WTC11 (cell line): Measurements from ENCODE around the gene CCDC178. TPM values are rescaled to one million over a fixed set of nuclear protein-coding genes. Genes with fewer than 3 reads are reported as not detected.
"Not testable (repeated sequence)": the region's sequence is repeated elsewhere in the genome, so short reads cannot be mapped to it uniquely, and the experiment has no call there.

Experiments used
- ATAC-seq: fragments of 200-7000 bp; cut with Tn5 transposase; 2 replicates; pipeline ENCODE4 v1.10.0; 2021; ENCODE audit warnings: mild to moderate bottlenecking, moderate library complexity
- CTCF ChIA-PET: fragments of 300-600 bp; sonication (Branson Sonifier 250); formaldehyde crosslinking; loops from one replicate; lab custom pipeline; 2021; ENCODE audit warnings: antibody characterized with exemption; lab: Charles Lee
- POLR2A ChIA-PET: fragments of 350-600 bp; sonication (Branson Sonifier 250); formaldehyde crosslinking; loops from one replicate; lab custom pipeline; 2021; ENCODE audit warnings: antibody characterized with exemption; lab: Charles Lee
- DNase-seq: peaks from one replicate; pipeline ENCODE4 v3.0.0; 2021; ENCODE audit warnings: low spot score
- H3K27ac Mint-ChIP-seq: 2 replicates; pipeline ENCODE4 v1.8.0; 2021; ENCODE audit warnings: mixed read lengths
- H3K27me3 Mint-ChIP-seq: 2 replicates; pipeline ENCODE4 v1.8.0; 2021; ENCODE audit warnings: low read depth, mild to moderate bottlenecking, moderate library complexity, mixed read lengths
- H3K36me3 Mint-ChIP-seq: 2 replicates; pipeline ENCODE4 v1.8.0; 2021; ENCODE audit warnings: mixed read lengths
- H3K4me1 Mint-ChIP-seq: 2 replicates; pipeline ENCODE4 v1.8.0; 2022; ENCODE audit warnings: mixed read lengths
- H3K4me3 Mint-ChIP-seq: 2 replicates; pipeline ENCODE4 v1.8.0; 2021; ENCODE audit warnings: mild to moderate bottlenecking, moderate library complexity, mixed read lengths
- H3K9me3 Mint-ChIP-seq: 2 replicates; pipeline ENCODE4 v1.8.0; 2021; ENCODE audit warnings: mixed read lengths
- AFF4 ChIP-seq: sonication (generic); formaldehyde crosslinking; IDR thresholded peaks from 2 replicates; pipeline ENCODE4 v1.8.1; 2023; ENCODE audit warnings: mild to moderate bottlenecking, missing genetic modification reagents, borderline replicate concordance
- CBFB ChIP-seq: sonication (generic); formaldehyde crosslinking; IDR thresholded peaks from 2 replicates; pipeline ENCODE4 v1.8.1; 2022; ENCODE audit warnings: mild to moderate bottlenecking, low read depth, missing genetic modification reagents
- CREB1 ChIP-seq: sonication (generic); formaldehyde crosslinking; IDR thresholded peaks from 2 replicates; pipeline ENCODE4 v1.8.0; 2023; ENCODE audit warnings: mild to moderate bottlenecking, missing genetic modification reagents
- ESRRA ChIP-seq: sonication (generic); formaldehyde crosslinking; IDR thresholded peaks from 2 replicates; pipeline ENCODE4 v1.8.1; 2022; ENCODE audit warnings: mild to moderate bottlenecking, missing genetic modification reagents, borderline replicate concordance
- FOXJ3 ChIP-seq: sonication (generic); formaldehyde crosslinking; IDR thresholded peaks from 2 replicates; pipeline ENCODE4 v1.9.0; 2021; ENCODE audit warnings: missing genetic modification reagents, mild to moderate bottlenecking, borderline replicate concordance
- FOXP1 ChIP-seq: sonication (generic); formaldehyde crosslinking; IDR thresholded peaks from 2 replicates; pipeline ENCODE4 v1.8.0; 2022; ENCODE audit warnings: missing genetic modification reagents, mild to moderate bottlenecking, moderate library complexity, borderline replicate concordance
- GABPB1 ChIP-seq: sonication (generic); formaldehyde crosslinking; IDR thresholded peaks from 2 replicates; pipeline ENCODE4 v1.8.1; 2023; ENCODE audit warnings: mild to moderate bottlenecking, missing genetic modification reagents
- MLX ChIP-seq: sonication (generic); formaldehyde crosslinking; IDR thresholded peaks from 2 replicates; pipeline ENCODE4 v1.8.1; 2023; ENCODE audit warnings: mild to moderate bottlenecking, missing genetic modification reagents, moderate library complexity
- NR2C2 ChIP-seq: sonication (generic); formaldehyde crosslinking; IDR thresholded peaks from 2 replicates; pipeline ENCODE4 v1.8.0; 2022; ENCODE audit warnings: mild to moderate bottlenecking, missing genetic modification reagents
- TEAD1 ChIP-seq: sonication (generic); formaldehyde crosslinking; IDR thresholded peaks from 2 replicates; pipeline ENCODE4 v1.8.0; 2022; ENCODE audit warnings: mild to moderate bottlenecking, missing genetic modification reagents
- ZMAT4 ChIP-seq: fragments of 250-450 bp; sonication (Bioruptor Pico); IDR thresholded peaks from 2 replicates; pipeline ENCODE4 v1.9.0; 2021; ENCODE audit warnings: mild to moderate bottlenecking
- ZNF416 ChIP-seq: fragments of 250-450 bp; sonication (Bioruptor Pico); IDR thresholded peaks from 2 replicates; pipeline ENCODE4 v1.9.0; 2021; ENCODE audit warnings: mild to moderate bottlenecking, inconsistent platforms
- ZNF532 ChIP-seq: fragments of 250-450 bp; sonication (Bioruptor Pico); IDR thresholded peaks from 2 replicates; pipeline ENCODE4 v1.9.0; 2021; ENCODE audit warnings: mild to moderate bottlenecking, borderline replicate concordance
- total RNA-seq: library from RNA; stranded (reverse); gene quantifications from 3 replicates; pipeline ENCODE4 v1.2.3, GENCODE V29; 2021
- TF ChIP-seq, protein P1 (sequence below): sonication (generic); formaldehyde crosslinking; IDR thresholded peaks from 2 replicates; pipeline ENCODE4 v1.8.1; 2023; ENCODE audit warnings: mild to moderate bottlenecking, missing genetic modification reagents, moderate library complexity
- TF ChIP-seq, protein P2 (sequence below): fragments of 250-450 bp; sonication (Bioruptor Pico); IDR thresholded peaks from 2 replicates; pipeline ENCODE4 v2.1.2; 2022; ENCODE audit warnings: mild to moderate bottlenecking, moderate library complexity
- TF ChIP-seq, protein P3 (sequence below): fragments of 250-450 bp; sonication (Bioruptor Pico); IDR thresholded peaks from 2 replicates; pipeline ENCODE4 v1.9.0; 2021; ENCODE audit warnings: mild to moderate bottlenecking

The CCDC178 gene
- total RNA-seq, 1 experiment from 2014 or later: 0.20 TPM

DNA sequence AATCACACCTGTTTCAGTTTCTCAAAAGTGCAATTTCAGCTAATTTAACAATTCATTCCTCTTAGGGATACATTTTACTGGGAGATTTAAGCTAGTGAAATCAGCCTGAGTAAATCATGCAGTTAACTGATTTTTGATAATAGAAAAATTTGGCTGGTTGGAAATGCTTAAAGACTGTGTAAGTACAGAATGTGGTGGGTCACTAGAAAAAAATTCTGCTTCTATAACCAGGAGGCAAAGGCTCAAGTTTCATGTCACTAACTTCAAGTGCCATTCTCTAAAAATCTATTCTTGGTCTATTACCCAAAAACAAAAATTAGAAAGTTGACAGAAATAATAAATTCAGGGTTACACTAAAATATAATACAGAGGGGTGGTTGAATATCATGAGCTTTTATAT is 271.3 kb downstream of the CCDC178 start (continued):
- no peak for TF ChIP-seq FOXJ3 (CRISPR knock-in tag)
- TF ChIP-seq, all 79 proteins: peak for 0

DNA sequence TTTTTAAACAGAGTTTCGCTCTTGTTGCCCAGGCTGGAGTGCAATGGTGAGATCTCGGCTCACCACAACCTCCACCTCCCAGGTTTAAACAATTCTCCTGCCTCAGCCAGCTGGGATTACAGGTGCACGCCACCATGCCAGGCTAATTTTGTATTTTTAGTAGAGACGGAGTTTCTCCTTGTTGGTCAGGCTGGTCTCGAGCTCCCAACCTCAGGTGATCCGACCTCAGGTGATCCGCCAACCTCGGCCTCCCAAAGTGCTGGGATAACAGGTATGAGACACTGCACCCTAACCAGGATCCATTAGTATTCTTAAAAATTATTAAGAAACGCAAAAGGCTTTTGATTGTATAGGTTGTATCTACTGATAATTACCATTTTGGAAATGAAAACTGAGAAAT is 276.4 kb downstream of the CCDC178 start:
- H3K4me1 Mint-ChIP-seq, ATAC-seq, H3K27ac Mint-ChIP-seq, CTCF ChIA-PET, H3K9me3 Mint-ChIP-seq, DNase-seq, H3K4me3 Mint-ChIP-seq, H3K27me3 Mint-ChIP-seq, H3K36me3 Mint-ChIP-seq: not testable (repeated sequence)
- POLR2A ChIA-PET: interaction anchor here (0.6 kb wide), 1 partner anchor 38 kb away, joined by 4 read pairs; no protein-coding TSS in a partner anchor

DNA sequence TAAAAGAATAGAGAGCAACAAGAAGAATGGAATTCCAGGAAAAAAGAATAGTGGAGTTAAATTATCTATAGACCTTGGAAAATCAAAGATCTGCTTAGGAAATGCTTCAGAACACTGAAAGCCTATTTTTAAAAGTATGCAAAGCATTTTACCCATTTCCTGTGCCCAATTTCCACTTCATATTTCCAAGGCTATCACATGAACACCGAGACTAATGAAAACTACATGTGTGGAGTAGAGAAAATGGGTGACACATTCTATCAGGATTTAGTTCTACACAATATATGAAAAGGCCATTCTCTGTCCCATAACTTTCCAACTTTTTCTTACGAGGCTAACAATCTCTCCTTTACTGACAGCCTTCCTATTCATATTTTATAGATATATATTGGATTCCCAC is 279.4 kb downstream of the CCDC178 start:
- Mint-ChIP-seq H3K27ac (no peak overlapping the region), H3K36me3 (no peaks in the 10 kb centered on the region)
- no peak for ATAC-seq

More for the DNA sequence above, 279.4 kb downstream of the CCDC178 start:
- TF ChIP-seq, protein P1, sequence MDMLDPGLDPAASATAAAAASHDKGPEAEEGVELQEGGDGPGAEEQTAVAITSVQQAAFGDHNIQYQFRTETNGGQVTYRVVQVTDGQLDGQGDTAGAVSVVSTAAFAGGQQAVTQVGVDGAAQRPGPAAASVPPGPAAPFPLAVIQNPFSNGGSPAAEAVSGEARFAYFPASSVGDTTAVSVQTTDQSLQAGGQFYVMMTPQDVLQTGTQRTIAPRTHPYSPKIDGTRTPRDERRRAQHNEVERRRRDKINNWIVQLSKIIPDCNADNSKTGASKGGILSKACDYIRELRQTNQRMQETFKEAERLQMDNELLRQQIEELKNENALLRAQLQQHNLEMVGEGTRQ (CRISPR knock-in tag): no peak
- TF ChIP-seq TEAD1 (CRISPR knock-in tag): no peak
- TF ChIP-seq ZMAT4 (CRISPR knock-in tag): no peak
- TF ChIP-seq ESRRA (CRISPR knock-in tag): no peak
- TF ChIP-seq, protein P2, sequence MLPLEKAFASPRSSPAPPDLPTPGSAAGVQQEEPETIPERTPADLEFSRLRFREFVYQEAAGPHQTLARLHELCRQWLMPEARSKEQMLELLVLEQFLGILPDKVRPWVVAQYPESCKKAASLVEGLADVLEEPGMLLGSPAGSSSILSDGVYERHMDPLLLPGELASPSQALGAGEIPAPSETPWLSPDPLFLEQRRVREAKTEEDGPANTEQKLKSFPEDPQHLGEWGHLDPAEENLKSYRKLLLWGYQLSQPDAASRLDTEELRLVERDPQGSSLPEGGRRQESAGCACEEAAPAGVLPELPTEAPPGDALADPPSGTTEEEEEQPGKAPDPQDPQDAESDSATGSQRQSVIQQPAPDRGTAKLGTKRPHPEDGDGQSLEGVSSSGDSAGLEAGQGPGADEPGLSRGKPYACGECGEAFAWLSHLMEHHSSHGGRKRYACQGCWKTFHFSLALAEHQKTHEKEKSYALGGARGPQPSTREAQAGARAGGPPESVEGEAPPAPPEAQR (CRISPR knock-in tag): no peak
- no peak for TF ChIP-seq ZNF416 (CRISPR knock-in tag)
- no peak for TF ChIP-seq FOXP1 (CRISPR knock-in tag)
- TF ChIP-seq GABPB1 (CRISPR knock-in tag): no peak
- no peak for TF ChIP-seq NR2C2 (CRISPR knock-in tag)
- no peak for TF ChIP-seq MLX (CRISPR knock-in tag)
- no peak for TF ChIP-seq ZNF532 (CRISPR knock-in tag)
- no peak for TF ChIP-seq CREB1 (CRISPR knock-in tag)
- TF ChIP-seq, protein P3, sequence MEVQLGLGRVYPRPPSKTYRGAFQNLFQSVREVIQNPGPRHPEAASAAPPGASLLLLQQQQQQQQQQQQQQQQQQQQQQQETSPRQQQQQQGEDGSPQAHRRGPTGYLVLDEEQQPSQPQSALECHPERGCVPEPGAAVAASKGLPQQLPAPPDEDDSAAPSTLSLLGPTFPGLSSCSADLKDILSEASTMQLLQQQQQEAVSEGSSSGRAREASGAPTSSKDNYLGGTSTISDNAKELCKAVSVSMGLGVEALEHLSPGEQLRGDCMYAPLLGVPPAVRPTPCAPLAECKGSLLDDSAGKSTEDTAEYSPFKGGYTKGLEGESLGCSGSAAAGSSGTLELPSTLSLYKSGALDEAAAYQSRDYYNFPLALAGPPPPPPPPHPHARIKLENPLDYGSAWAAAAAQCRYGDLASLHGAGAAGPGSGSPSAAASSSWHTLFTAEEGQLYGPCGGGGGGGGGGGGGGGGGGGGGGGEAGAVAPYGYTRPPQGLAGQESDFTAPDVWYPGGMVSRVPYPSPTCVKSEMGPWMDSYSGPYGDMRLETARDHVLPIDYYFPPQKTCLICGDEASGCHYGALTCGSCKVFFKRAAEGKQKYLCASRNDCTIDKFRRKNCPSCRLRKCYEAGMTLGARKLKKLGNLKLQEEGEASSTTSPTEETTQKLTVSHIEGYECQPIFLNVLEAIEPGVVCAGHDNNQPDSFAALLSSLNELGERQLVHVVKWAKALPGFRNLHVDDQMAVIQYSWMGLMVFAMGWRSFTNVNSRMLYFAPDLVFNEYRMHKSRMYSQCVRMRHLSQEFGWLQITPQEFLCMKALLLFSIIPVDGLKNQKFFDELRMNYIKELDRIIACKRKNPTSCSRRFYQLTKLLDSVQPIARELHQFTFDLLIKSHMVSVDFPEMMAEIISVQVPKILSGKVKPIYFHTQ (CRISPR knock-in tag): no peak
- TF ChIP-seq AFF4 (CRISPR knock-in tag): no peak
- no peak for TF ChIP-seq CBFB (CRISPR knock-in tag)
- Mint-ChIP-seq H3K4me3 (no peak overlapping the region), H3K27me3 (no peaks in the 10 kb centered on the region), H3K4me1 (no peaks in the 10 kb centered on the region), H3K9me3 (peaks cover 6% of the 10 kb centered on the region)
- ChIA-PET CTCF (no interaction called here), POLR2A (no interaction called here)
- DNase-seq: no peak
